Activated CD8-positive, alpha-beta T cell treated with anti-CD3 and anti-CD28 coated beads for 36 hours (primary cell): ENCODE data around the gene MAX. TPM values are rescaled to one million over a fixed set of nuclear protein-coding genes. Genes with fewer than 3 reads are reported as not detected.

Source experiments
- ATAC-seq: fragments of 200-7000 bp; cut with Tn5 transposase; one replicate; pipeline ENCODE4 v1.10.0; 2021; ENCODE audit warnings: mild to moderate bottlenecking, moderate library complexity
- CTCF ChIA-PET: fragments of 350-600 bp; sonication (Branson Sonifier 250); formaldehyde crosslinking; loops from one replicate; lab custom pipeline; 2021; ENCODE audit warnings: antibody characterized with exemption; lab: Charles Lee
- POLR2A ChIA-PET: fragments of 350-600 bp; sonication (Branson Sonifier 250); formaldehyde crosslinking; loops from one replicate; lab custom pipeline; 2021; ENCODE audit warnings: antibody characterized with exemption; lab: Charles Lee
- DNase-seq: peaks from one replicate; pipeline ENCODE4 v3.0.0-alpha.2; 2020
- H3K27ac Mint-ChIP-seq: one replicate; pipeline ENCODE4 v1.8.0; 2021; ENCODE audit warnings: mild to moderate bottlenecking, mixed read lengths
- H3K27me3 Mint-ChIP-seq: one replicate; pipeline ENCODE4 v1.8.0; 2021; ENCODE audit warnings: mixed read lengths
- H3K36me3 Mint-ChIP-seq: one replicate; pipeline ENCODE4 v1.8.0; 2021; ENCODE audit warnings: low read depth, mixed read lengths
- H3K4me1 Mint-ChIP-seq: one replicate; pipeline ENCODE4 v1.8.0; 2021; ENCODE audit warnings: low read depth, mixed read lengths
- H3K4me3 Mint-ChIP-seq: one replicate; pipeline ENCODE4 v1.8.0; 2021; ENCODE audit warnings: mild to moderate bottlenecking, moderate library complexity, mixed read lengths
- H3K9me3 Mint-ChIP-seq: one replicate; pipeline ENCODE4 v1.8.0; 2021; ENCODE audit warnings: mixed read lengths
- CTCF ChIP-seq: fragments of 200-600 bp; IDR thresholded peaks from one replicate; pipeline ENCODE4 v1.8.0; 2022; ENCODE audit warnings: antibody characterized with exemption, mild to moderate bottlenecking
- intact Hi-C: fragments of 100-400 bp; cut with micrococcal nuclease; formaldehyde crosslinking; loops from one replicate; pipeline ENCODE4 v1.10.0; 2022
- total RNA-seq, 2 experiments: library from RNA; stranded (reverse); gene quantifications; one replicate each; pipeline ENCODE4 v1.2.3, GENCODE V29; 2021

Gene MAX
- total RNA-seq, 2 experiments from 2014 or later: 92.6 to 92.8 TPM

DNA sequence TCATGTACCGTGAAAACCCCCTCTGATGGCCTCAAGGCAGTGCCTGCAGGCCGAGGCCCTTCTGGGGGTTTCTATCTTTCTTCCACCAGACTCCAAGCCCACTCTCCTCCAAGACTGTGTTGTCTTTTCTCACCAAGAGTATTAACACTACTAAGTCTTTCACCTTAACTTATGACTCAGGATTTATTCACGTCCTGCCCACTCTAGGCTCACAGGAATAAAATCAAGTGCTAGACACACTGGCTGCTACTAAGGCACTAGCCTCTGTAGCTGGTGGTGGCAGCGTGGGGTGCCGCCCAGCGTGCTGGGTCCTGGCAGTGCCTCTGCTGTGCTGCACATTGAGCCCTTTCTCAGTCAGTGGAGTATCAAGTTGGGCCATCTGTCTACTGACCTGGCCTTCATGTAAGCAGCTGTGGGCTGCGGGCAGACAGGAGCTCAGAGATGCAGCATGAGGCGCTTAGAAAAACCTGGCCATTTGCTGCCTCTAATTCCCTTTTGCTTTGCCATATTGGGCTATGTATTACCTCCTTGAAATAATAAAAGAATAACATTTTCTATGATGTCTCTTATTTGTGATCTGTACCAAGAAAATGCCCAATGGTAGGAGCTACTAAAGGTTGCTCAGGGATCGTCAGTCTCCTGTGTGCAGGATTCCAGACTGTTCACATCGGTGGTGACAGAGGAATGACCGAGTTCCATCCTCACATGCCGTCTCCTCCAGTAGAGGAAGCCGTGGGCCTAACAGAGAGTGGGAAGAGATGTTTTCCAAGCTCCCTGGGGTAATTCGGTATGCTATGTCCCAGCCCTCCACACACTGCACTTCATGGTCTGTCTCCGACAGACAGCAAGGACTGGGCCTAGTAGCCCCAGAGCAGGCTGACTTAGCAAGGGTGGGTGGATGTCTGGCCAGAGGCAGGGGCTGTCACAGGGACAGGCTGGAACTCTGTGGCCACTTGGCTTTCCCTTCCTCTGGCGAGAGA lies 39.9 kb downstream of the MAX start:
- ChIA-PET POLR2A (interaction anchor here (0.8 to 1.6 kb wide), 2 partner anchors 8 to 10 kb away, joined by 3 to 5 read pairs; no protein-coding TSS in a partner anchor), CTCF (no interaction called here)
- ATAC-seq (no peak), DNase-seq (no peak)
- H3K4me1 Mint-ChIP-seq: no peaks in the 10 kb centered on the region
- no peak overlapping the region for H3K4me3 Mint-ChIP-seq
- no peak overlapping the region for H3K27ac Mint-ChIP-seq
- no peaks in the 10 kb centered on the region for H3K9me3 Mint-ChIP-seq
- peaks cover 49% of the 10 kb centered on the region for H3K36me3 Mint-ChIP-seq
- H3K27me3 Mint-ChIP-seq: no peaks in the 10 kb centered on the region
- TF ChIP-seq CTCF: no peak
- intact Hi-C loops: no loop called here

- intact Hi-C loops: no loop called here
- ATAC-seq (no peak), DNase-seq (no peak)
- Mint-ChIP-seq H3K27me3 (no peaks in the 10 kb centered on the region), H3K9me3 (no peaks in the 10 kb centered on the region), H3K36me3 (peaks cover 33% of the 10 kb centered on the region), H3K4me3 (no peak overlapping the region), H3K27ac (no peak overlapping the region), H3K4me1 (no peaks in the 10 kb centered on the region)
- CTCF ChIA-PET: no interaction called here
- POLR2A ChIA-PET: interaction anchor here (0.7 kb wide), 1 partner anchor 107 kb away, joined by 3 read pairs; no protein-coding TSS in a partner anchor
- no peak for TF ChIP-seq CTCF
These were observed 44.6 kb downstream of the MAX start for GRCh38 chr14:65057695-65058094.

- Mint-ChIP-seq H3K9me3 (no peaks in the 10 kb centered on the region), H3K4me1 (no peaks in the 10 kb centered on the region), H3K4me3 (no peak overlapping the region), H3K36me3 (peaks cover 17% of the 10 kb centered on the region), H3K27me3 (no peaks in the 10 kb centered on the region), H3K27ac (no peak overlapping the region)
- CTCF ChIA-PET: no interaction called here
- TF ChIP-seq CTCF: no peak
- intact Hi-C loops: no loop called here
- no peak for ATAC-seq
- DNase-seq: no peak
- POLR2A ChIA-PET: no interaction called here
These were observed 47.7 kb downstream of the MAX start for GRCh38 chr14:65054471-65055085.

GRCh38 chr14:65053466-65053865 lies 48.9 kb downstream of the MAX start:
- no peak for TF ChIP-seq CTCF
- H3K4me1 Mint-ChIP-seq: no peaks in the 10 kb centered on the region
- no peaks in the 10 kb centered on the region for H3K9me3 Mint-ChIP-seq
- DNase-seq (no peak), ATAC-seq (no peak)
- H3K36me3 Mint-ChIP-seq: peaks cover 16% of the 10 kb centered on the region
- intact Hi-C loops: no loop called here
- no peak overlapping the region for H3K27ac Mint-ChIP-seq
- POLR2A ChIA-PET: no interaction called here
- H3K27me3 Mint-ChIP-seq: no peaks in the 10 kb centered on the region
- H3K4me3 Mint-ChIP-seq: no peak overlapping the region
- CTCF ChIA-PET: no interaction called here

DNA sequence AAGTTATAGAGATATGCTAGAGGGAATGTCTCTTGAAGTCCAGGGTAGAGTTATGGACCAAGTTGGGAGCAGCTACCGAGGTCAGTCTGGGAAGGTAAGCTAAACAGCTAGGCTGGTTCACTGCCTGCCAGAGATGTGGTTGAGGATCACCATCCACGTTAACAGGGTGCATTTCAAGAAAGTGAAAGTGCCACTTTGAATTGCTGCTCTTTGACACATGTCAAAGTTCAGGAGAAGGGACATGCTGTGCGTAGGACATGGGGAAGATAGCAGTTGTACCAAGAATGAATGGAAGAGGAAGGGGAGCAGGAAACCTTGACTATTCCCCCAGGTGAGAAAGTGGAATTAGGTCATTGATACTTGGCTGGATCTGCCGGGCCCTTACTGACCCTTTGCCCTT lies 49.5 kb downstream of the MAX start:
- intact Hi-C loops: no loop called here
- no peaks in the 10 kb centered on the region for H3K4me1 Mint-ChIP-seq
- no peak for DNase-seq
- TF ChIP-seq CTCF: no peak
- H3K9me3 Mint-ChIP-seq: no peaks in the 10 kb centered on the region
- ATAC-seq: no peak
- H3K36me3 Mint-ChIP-seq: peaks cover 16% of the 10 kb centered on the region
- ChIA-PET CTCF (no interaction called here), POLR2A (no interaction called here)
- H3K27ac Mint-ChIP-seq: no peak overlapping the region
- H3K4me3 Mint-ChIP-seq: no peak overlapping the region
- no peaks in the 10 kb centered on the region for H3K27me3 Mint-ChIP-seq
